ENCODE data around the gene CELSR1.
A peak's percentile ranks its signal among the peaks of the same experiment; 100 is the strongest.

Gene CELSR1

GRCh38 chr22:46585340-46586122 lies 48.1 kb upstream of the CELSR1 start:
- Mint-ChIP-seq H3K27ac (no peak overlapping the region), H3K9me3 (no peaks in the 10 kb centered on the region), H3K27me3 (ENCODE audit: low read depth) (peaks cover 23% of the 10 kb centered on the region), H3K36me3 (ENCODE audit: low read depth) (no peaks in the 10 kb centered on the region), H3K4me3 (no peak overlapping the region), H3K4me1 (peaks cover 18% of the 10 kb centered on the region)
- TF ChIP-seq CTCF (IDR thresholded peaks at IDR 0.05; ENCODE audit: unreplicated experiment in 3 of 3), result no peak

- Mint-ChIP-seq H3K4me1 (peaks cover 29% of the 10 kb centered on the region), H3K27me3 (ENCODE audit: low read depth) (peaks cover 23% of the 10 kb centered on the region), H3K27ac (peak overlapping the region in 2 of 3 experiments; percentile 18 to 37), H3K36me3 (ENCODE audit: low read depth) (no peaks in the 10 kb centered on the region), H3K4me3 (peak overlapping the region in 2 of 3 experiments; percentile 14 to 20), H3K9me3 (no peaks in the 10 kb centered on the region)
- no peak for TF ChIP-seq CTCF (IDR thresholded peaks at IDR 0.05; ENCODE audit: unreplicated experiment in 3 of 3)
Observed at GRCh38 chr22:46584081-46584921, 46.9 kb upstream of the CELSR1 start.

GRCh38 chr22:46583571-46583970 lies 46.2 kb upstream of the CELSR1 start:
- H3K4me3 Mint-ChIP-seq, result no peak overlapping the region
- no peak overlapping the region for H3K27ac Mint-ChIP-seq
- peaks cover 36% of the 10 kb centered on the region for H3K4me1 Mint-ChIP-seq
- H3K27me3 Mint-ChIP-seq (ENCODE audit: low read depth), result peaks cover 23% of the 10 kb centered on the region
- no peak for TF ChIP-seq CTCF (IDR thresholded peaks at IDR 0.05; ENCODE audit: unreplicated experiment in 3 of 3)
- H3K9me3 Mint-ChIP-seq, result no peaks in the 10 kb centered on the region
- H3K36me3 Mint-ChIP-seq (ENCODE audit: low read depth), result no peaks in the 10 kb centered on the region

- no peak for TF ChIP-seq CTCF (IDR thresholded peaks at IDR 0.05; ENCODE audit: unreplicated experiment in 3 of 3)
- Mint-ChIP-seq H3K36me3 (ENCODE audit: low read depth) (no peaks in the 10 kb centered on the region), H3K27ac (no peak overlapping the region), H3K27me3 (ENCODE audit: low read depth) (peaks cover 23% of the 10 kb centered on the region), H3K4me1 (peaks cover 34% of the 10 kb centered on the region), H3K4me3 (no peak overlapping the region), H3K9me3 (no peaks in the 10 kb centered on the region)
Observed at GRCh38 chr22:46582281-46582933, 45.0 kb upstream of the CELSR1 start.

- Mint-ChIP-seq H3K27ac (no peak overlapping the region), H3K27me3 (ENCODE audit: low read depth) (peaks cover 23% of the 10 kb centered on the region), H3K4me3 (peak overlapping the region in 1 of 3 experiments; percentile 5), H3K36me3 (ENCODE audit: low read depth) (no peaks in the 10 kb centered on the region), H3K4me1 (peaks cover 27% of the 10 kb centered on the region), H3K9me3 (no peaks in the 10 kb centered on the region)
- no peak for TF ChIP-seq CTCF (IDR thresholded peaks at IDR 0.05; ENCODE audit: unreplicated experiment in 3 of 3)
Observed at GRCh38 chr22:46581538-46582244, 44.3 kb upstream of the CELSR1 start.
